ENCODE measurements around the gene EFHD2.

- TF ChIP-seq CTCF (IDR thresholded peaks at IDR 0.05) (no peak), POLR2A (IDR thresholded peaks at IDR 0.05) (no peak)
Observed at GRCh38 chr1:15382601-15383518, 26.8 kb upstream of the EFHD2 start.
